HFFc6 (cell line): Measurements from ENCODE around the gene ATAD2B. TPM values are rescaled to one million over a fixed set of nuclear protein-coding genes. Genes with fewer than 3 reads are reported as not detected.

ENCODE experiments used
- DNase-seq: peaks from one replicate; pipeline ENCODE4 v3.0.0-alpha.2; 2018
- H3K27ac Mint-ChIP-seq: 2 replicates; pipeline ENCODE4 v1.8.0; 2020; ENCODE audit warnings: mild to moderate bottlenecking, mixed read lengths
- H3K27me3 Mint-ChIP-seq: 2 replicates; pipeline ENCODE4 v1.8.0; 2021; ENCODE audit warnings: mild to moderate bottlenecking, moderate library complexity, mixed read lengths; ENCODE audit not compliant: insufficient read depth
- H3K36me3 Mint-ChIP-seq: 2 replicates; pipeline ENCODE4 v1.8.0; 2021; ENCODE audit warnings: low read depth, mixed read lengths
- H3K4me1 Mint-ChIP-seq: 2 replicates; pipeline ENCODE4 v1.8.0; 2020; ENCODE audit warnings: low read depth, mixed read lengths
- H3K4me3 Mint-ChIP-seq: 2 replicates; pipeline ENCODE4 v1.8.0; 2020; ENCODE audit warnings: mild to moderate bottlenecking, moderate library complexity, mixed read lengths
- H3K9me3 Mint-ChIP-seq: 2 replicates; pipeline ENCODE4 v1.8.0; 2020; ENCODE audit warnings: mild to moderate bottlenecking, mixed read lengths
- total RNA-seq, 6 experiments: library from RNA; stranded (reverse); fragmentation: NEBNext Ultra II Directional; extraction: Animal tissue kit (Norgen Biotek cat#: 25700); gene quantifications; 2 replicates in 1 of 6; 3 replicates in 5 of 6; pipeline ENCODE4 v1.2.3, GENCODE V29; 2021
- TF ChIP-seq, protein P1 (sequence below): fragments of 200-600 bp; sonication (generic); IDR thresholded peaks from 2 replicates; pipeline ENCODE4 v1.5.0; 2021; ENCODE audit warnings: antibody characterized with exemption, mild to moderate bottlenecking

ATAD2B gene
- total RNA-seq, 6 experiments from 2014 or later: 4.8 to 6.1 (median 4.9) TPM

DNA sequence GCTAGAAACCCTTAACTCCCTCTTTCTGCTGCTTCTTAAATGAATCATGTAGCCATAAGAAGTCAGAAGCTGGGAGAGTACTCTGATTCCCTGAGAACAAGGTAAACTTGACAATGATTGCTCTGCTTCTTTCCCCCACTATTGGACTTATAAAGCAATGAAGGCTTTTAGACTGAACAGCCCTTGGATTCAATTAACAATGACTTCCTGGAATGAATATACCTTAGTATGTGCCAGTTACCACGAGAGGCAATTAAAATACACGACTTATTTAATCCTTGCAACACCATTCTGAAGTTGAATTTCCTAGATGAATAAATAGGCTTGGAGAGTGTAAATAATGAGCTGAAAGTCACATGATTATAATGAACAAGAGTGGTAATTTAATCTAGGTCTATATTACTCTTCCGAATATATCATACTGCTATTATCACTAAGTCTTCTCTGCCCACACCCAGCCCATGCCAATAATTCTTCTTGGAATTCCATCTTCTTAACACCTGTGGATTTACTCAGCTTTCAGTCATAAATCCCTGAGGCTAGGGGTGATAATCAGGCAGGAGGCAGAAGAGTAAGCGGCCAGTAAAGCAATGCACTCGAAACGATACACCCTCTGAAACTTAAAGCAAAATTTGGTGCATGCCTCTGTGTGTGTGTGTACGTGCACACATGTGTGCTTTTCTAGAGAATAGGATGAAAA, 170.2 kb downstream of the ATAD2B start:
- Mint-ChIP-seq H3K9me3 (no peaks in the 10 kb centered on the region), H3K27me3 (no peaks in the 10 kb centered on the region; the same call in 1 of the 2 replicates), H3K4me3 (no peak overlapping the region), H3K4me1 (peaks cover 76% of the 10 kb centered on the region), H3K27ac (no peak overlapping the region), H3K36me3 (peaks cover 23% of the 10 kb centered on the region)
- TF ChIP-seq, protein P1, sequence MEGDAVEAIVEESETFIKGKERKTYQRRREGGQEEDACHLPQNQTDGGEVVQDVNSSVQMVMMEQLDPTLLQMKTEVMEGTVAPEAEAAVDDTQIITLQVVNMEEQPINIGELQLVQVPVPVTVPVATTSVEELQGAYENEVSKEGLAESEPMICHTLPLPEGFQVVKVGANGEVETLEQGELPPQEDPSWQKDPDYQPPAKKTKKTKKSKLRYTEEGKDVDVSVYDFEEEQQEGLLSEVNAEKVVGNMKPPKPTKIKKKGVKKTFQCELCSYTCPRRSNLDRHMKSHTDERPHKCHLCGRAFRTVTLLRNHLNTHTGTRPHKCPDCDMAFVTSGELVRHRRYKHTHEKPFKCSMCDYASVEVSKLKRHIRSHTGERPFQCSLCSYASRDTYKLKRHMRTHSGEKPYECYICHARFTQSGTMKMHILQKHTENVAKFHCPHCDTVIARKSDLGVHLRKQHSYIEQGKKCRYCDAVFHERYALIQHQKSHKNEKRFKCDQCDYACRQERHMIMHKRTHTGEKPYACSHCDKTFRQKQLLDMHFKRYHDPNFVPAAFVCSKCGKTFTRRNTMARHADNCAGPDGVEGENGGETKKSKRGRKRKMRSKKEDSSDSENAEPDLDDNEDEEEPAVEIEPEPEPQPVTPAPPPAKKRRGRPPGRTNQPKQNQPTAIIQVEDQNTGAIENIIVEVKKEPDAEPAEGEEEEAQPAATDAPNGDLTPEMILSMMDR: no peak
- DNase-seq: no peak

DNA sequence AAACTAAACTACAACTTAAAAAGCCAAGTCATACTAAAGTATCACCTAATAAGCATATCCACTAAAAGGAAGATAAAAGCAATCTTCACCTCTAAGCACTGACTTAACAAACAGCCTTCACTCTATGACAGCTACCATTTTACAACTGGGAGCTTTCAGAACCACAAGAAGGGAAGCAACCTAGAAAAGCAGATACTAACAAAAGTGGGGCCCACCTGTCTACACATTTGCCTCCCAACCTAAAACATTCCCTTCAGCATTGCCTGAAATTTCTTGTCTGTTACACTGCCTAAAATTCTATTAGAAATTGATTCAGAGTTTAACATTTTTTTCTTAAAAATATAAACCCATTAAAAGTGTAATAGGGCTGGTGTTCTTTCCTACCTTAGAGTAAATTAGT, 172.0 kb downstream of the ATAD2B start:
- TF ChIP-seq, protein P1: no peak
- no peak overlapping the region for H3K4me3 Mint-ChIP-seq
- DNase-seq: no peak
- H3K36me3 Mint-ChIP-seq: peaks cover 23% of the 10 kb centered on the region
- H3K4me1 Mint-ChIP-seq: peaks cover 80% of the 10 kb centered on the region
- no peaks in the 10 kb centered on the region; the same call in 1 of the 2 replicates for H3K27me3 Mint-ChIP-seq
- H3K27ac Mint-ChIP-seq: no peak overlapping the region; the same call in 1 of the 2 replicates
- no peaks in the 10 kb centered on the region for H3K9me3 Mint-ChIP-seq

DNA sequence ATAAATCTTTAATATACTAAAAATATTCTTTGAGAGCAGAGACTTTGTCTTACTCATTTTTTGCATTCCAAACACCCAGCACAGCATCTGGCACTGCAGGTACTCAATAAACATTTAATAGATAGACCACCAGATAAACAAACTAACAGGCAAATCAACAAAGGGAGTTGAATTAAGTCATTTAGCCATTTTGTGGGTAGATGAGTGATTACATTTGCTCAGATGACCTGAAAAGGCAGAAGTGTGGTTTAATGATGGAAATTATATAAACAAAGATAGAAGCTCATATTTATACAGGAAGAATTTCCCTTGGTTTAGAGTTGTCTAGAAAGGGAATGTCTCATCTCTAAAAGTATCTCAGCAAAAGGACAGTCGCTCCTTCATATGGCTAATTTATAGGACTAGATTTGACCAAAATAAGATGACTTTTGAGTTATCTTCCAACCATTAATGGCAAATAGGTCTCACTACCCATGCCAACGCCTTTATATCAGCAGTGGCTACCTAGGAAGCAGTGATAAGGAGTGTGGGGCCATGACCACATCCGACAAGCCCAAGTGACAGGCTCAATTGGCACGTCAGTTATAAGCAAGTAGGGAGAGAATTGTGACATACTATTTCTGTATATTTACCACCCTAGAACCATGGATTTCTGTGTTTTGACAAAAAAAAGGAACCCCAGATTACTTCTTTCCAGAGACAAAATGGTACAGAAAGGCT, 173.5 kb downstream of the ATAD2B start:
- Mint-ChIP-seq H3K9me3 (no peaks in the 10 kb centered on the region), H3K4me1 (peaks cover 75% of the 10 kb centered on the region), H3K36me3 (peaks cover 23% of the 10 kb centered on the region), H3K27me3 (no peaks in the 10 kb centered on the region), H3K27ac (no peak overlapping the region), H3K4me3 (no peak overlapping the region)
- DNase-seq: no peak
- TF ChIP-seq, protein P1: no peak

DNA sequence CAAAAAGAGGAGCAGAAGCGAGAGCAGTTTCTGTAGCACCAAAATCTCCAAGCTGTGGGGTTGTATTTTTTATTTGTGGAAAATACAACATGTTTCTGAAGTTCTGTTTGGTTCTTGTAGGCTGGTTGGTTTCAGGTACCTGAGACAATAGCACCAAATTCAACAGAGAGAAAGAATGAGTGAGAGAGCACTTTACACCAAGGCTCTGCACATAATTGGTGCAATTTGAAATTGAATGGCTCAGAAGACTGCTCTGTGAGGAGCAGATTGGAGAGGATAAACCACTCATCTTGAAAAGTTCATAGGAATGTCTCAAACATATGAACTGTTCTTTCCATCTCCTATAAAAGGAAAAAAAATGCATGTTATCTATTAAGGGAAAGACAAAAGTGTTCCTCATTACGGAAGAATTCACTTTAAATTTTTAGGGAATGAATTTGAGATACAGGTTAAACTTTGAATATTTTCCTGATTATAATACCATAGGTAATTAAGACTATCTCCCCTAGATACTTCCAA, 175.1 kb downstream of the ATAD2B start:
- TF ChIP-seq, protein P1: no peak
- peak; percentile 33 for DNase-seq
- Mint-ChIP-seq H3K4me1 (peaks cover 59% of the 10 kb centered on the region), H3K4me3 (no peak overlapping the region), H3K9me3 (no peaks in the 10 kb centered on the region), H3K27ac (peak overlapping the region; percentile 65), H3K27me3 (no peaks in the 10 kb centered on the region), H3K36me3 (peaks cover 15% of the 10 kb centered on the region)

DNA sequence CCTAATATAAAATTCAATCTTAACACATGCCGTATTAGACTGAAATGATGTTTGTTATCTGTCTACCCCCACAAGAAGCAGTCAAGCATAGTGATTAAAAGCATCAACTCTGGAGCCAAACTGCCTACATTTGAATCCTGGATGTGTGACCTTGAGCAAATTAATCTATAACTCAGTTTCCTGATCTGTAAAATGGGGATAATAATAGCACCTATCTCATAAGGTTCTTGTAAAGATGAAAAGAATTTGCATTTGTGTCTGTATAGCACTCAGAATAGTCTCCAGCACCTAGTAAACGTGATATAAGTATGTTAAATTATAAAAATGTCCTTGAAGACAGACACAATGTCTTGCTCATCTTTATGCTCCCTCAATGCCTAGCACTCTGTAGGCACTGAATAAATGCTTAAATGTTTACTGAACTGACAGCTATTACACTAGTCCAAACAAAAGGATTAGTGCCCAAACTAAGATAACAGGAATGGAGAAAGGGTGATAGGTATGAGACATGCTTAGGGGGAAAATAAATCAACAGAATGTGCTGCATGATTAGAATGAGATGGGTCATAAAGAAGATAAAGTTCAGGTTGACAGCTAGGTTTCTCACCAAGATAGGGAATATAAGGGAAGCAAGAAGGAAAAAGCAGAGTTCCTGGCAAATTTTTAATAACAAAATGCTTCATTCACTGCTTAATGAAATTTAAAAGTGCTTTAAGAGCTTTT, 180.6 kb downstream of the ATAD2B start:
- Mint-ChIP-seq H3K9me3 (no peaks in the 10 kb centered on the region), H3K36me3 (no peaks in the 10 kb centered on the region; the same call in 1 of the 2 replicates), H3K4me3 (no peak overlapping the region), H3K27ac (no peak overlapping the region), H3K27me3 (no peaks in the 10 kb centered on the region), H3K4me1 (peaks cover 13% of the 10 kb centered on the region)
- DNase-seq: no peak
- TF ChIP-seq, protein P1: no peak
